ENCODE data around the gene C1QTNF3. TPM values are rescaled to one million over a fixed set of nuclear protein-coding genes. Genes with fewer than 3 reads are reported as not detected.
A peak's percentile ranks its signal among the peaks of the same experiment; 100 is the strongest.
"Not testable (repeated sequence)": the region's sequence is repeated elsewhere in the genome, so short reads cannot be mapped to it uniquely, and the experiment has no call there.

Gene C1QTNF3
- total RNA-seq, 1 experiment from 2014 or later: 0.21 TPM

DNA sequence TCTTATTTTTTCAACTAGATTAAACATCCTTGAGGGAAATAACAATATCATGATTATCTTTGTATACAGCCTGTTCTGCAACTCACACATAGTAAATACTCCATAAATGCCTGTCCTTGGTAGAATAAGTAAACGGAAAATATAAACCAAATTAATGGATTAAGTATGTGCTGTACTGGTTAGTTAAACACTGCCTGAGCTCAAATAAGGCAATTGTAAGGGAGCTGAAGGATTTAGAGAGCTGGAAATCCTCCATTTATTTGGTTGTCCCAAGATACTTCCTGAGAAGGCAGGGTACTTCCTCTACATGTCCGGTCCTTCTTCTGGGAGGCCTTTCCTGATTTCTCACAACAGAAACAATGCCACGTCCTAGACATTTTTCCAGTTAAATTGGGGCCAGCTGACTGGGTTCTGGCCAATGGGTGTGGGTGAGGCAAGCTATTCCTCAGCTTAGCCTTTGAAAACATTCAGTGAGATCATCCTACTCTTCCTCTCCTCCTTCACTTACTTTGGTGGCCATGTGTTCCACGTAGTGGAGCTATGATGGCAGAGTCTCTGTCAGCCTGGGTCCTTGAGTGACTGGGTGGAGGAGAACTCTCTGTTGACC lies 8.5 kb upstream of the C1QTNF3 start:
- no peak for DNase-seq (ENCODE audit: low read depth)

DNA sequence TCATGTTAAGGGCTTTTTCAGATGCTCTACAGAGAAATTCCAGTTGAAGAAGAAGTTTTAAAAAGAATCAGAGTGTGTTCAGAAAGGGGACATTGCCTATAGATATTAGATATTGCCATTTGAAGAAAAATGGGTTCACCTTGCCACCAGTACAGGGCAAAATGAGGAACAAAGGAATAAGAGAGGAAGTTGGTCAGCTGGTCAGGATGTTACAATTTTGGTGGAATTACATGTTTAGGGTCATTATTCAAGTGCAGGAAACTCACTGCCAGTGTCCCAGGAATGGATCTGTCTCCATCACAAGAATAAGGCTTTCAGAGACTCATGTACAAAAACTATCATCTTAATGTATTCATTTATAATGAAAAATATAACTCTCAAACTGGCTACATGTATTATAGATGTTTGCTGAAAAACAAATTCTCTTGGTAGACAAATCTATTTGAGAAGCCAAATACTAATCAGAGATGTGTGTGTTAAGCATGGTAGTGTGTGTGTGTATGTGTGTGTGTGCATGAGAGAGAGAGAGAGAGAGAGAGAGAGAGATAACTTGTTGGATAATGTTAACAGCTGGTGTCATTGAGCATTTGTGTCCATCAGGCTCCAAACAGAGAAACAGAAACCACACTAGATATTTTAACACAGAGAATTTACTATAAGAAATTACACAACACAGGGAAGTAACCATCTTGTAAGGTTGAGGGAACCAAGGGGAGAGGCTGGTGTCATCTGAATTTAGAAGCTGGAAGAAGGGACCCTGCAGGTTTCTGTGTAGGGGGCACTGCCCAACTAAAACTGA lies 5.0 kb upstream of the C1QTNF3 start:
- DNase-seq (ENCODE audit: low read depth): no peak

DNA sequence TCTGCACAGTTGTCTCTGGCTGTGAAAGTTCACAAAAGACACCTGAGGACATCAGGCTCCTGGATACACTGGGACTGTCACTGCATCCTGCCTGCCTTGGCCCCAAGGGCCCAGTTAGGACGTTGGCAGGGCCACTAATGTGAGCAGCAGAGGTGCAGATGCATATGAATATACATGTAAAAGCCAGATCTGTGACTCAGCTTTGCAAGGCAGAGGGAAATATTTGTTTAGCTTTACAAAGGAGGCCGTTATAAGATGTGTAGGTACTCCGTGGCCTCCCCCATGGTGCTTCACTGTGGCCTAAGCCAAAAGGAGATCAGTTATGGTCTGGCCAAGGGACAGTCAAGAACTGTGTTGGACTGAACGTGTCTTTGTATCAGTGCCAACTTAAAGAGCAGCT lies 4.1 kb upstream of the C1QTNF3 start:
- no peak for DNase-seq (ENCODE audit: low read depth)

DNA sequence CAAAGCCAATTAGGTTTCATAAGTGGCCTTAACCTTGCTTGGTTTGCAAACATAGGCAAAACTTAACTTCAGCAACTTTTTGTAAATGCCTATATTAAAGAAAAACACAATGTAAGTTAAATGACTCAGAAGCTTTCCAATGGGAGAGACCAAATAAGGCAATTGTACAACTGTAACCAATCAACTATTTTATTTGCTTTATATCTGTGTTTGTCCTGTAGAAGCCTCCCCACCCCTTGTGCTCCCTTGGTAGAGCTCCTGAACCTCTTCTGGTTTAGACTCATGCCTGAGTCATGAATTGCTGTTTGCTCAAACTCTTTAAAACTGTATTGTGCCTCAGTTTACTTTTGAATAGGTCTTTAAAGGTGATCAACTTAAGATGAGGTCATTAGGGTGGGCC lies 3.0 kb upstream of the C1QTNF3 start:
- DNase-seq (ENCODE audit: low read depth): peak; percentile 56

DNA sequence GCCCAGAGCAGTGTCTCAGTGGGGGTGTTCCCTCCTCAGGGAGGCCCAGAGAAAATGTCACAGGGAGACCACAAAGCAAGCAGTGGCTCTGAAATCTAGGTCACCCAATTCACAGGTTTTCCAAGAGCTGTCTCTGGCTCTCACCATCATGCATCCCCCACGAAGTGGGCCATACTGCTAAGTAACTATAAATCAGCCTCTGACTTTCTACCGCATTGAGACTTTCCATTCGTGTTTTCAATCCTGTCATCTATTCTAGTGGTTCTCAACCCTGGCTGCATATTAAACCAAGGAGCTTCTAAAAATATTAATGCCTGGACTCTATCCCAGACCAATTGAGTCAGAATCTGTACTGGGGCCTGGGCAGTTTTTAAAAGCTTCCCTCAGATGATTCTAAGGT lies 2.0 kb upstream of the C1QTNF3 start:
- DNase-seq (ENCODE audit: low read depth): no peak

DNA sequence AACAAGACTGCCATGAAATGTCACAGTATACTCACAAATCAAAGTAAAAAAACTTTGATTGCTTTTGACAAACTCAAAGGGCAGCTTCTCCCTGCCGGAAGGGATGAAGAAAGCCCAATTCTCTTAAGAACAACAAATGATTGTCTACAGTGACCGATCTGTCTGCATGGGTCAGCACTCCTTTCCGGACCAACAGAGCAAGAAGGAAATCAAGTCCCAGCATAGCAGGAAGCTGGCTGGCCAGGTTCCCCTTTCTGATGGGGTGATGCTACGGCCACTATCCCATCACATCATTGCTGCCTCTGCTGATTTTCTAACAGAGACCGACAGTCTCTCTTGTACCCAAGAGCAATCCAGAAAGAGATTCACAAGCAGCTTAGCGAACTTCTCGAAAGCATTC lies 692 bp downstream of the C1QTNF3 start:
- no peak for DNase-seq (ENCODE audit: low read depth)

DNA sequence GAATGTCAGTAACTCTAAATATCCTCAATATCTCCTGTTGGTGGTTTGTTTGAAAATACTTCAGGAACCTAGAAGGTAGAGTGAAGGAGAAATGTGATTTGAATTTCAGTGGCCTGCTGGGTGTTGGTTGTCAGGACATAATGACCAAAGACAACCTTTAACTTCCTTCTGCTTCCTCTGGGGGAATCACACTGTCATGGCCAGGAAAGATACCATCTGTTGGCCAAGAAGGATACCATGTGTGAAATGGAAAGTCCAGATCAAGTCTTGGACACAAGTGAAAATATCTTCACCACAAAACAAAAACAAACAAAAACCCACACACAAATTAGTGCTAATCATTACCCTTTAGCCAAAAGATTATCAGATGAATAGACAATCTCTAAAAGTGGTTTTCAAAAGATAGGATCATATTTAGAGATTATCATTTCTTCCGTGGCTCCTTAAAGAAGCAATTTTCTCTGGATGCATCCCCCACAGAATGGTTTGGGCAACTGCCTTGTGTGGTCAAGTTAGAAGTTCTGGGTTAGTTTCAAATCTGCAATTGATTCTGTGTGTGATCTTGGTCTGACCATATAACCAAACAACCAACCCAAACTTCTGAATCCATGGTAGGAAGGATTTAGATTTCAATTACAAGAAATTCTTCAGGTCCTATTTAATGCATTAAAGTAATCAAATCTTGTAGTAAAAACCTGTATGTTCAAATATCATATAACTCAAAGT lies 1.6 kb downstream of the C1QTNF3 start:
- DNase-seq (ENCODE audit: low read depth): no peak

DNA sequence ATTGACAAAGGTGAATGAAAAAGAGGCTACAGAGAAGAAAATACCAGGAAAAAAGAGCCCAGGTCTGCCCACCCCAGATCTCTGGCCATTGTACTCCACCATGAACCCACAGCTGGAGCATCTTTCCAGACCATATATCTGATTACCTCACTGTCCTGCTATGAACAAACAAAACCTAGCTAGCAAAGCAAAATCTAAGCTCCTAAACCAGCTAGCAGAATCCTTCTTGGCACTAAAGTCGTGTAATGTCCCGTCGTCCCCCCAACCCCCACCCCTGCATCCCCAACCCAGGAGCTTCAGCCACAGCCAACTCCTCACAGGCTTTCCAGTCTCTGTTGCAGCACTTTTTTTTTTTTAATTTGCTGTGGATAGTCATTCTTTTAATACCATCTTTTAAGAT lies 2.5 kb downstream of the C1QTNF3 start:
- DNase-seq (ENCODE audit: low read depth): no peak

DNA sequence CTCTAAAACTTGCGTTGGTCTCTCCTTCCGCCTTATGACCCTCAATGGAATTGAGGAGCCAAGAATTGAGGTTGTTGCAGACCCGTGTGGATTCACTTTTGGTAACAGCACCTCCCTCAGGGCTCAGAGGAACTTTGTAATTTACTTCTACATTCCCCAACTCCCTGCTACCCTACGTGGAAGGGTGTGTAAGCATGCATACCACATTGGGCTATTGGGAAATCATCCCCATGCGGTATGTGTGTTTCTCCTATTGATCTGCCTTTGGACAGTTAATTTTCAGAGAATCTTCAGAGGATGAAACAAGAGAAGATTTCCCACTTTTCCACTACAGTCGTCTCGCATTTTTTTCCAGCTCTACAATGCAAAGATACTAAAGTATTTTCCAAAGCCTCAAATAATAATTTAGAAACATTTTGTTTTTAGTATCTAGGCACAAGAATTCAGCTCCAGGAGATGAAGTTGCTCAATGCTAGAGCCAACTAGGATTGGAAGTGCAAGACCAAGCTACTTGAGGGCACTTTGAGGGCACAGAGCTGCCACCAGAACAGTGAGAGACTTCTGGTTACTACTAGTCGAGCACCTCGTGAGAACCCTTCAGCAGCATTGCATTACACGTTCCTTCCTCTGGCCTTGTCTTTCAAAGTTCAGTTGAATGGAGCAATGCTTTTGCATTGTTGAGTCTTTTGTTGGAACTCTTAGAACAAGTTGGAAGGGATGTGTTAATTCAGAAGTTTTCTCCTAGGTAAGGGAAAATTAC lies 3.4 kb downstream of the C1QTNF3 start:
- DNase-seq (ENCODE audit: low read depth): no peak

DNA sequence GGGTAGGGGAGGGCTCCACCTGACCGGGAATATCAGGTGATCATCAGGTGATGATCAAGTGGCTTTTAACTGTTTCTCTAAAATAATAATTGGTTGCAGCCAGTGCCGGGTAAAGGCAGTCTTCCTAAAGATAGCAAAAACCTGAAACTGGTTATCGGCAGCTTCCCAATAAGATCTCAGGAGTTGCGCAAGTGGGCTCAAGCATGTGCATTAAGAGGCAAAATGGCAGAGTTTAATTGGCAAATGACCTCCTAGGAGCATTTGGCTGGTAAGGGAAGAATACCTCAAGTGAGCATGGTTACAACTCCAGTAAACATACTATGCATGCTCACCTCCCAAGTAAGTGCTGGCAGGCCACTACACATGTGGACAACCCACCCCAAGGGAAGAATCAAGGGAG lies 4.2 kb downstream of the C1QTNF3 start:
- no peak for DNase-seq (ENCODE audit: low read depth)

DNA sequence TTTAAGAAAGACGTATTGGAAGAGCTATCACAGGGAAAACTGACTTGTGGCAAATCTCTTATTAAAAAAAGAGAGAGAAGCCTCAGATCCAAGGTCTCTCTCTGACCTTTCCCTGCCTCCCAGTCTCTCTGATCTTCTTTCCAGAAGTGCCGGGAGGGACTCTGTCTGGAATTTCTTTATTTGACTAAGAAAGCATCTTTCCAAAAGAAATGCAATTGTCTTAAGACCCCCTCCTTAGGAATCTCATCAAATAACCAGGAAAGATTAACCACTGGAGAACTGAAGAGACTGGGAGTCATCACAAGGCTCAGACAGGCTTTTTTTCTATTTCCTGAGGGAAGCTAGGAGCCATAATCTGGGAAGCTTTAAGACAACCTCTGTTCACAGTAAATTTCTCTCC lies 4.6 kb downstream of the C1QTNF3 start:
- DNase-seq (ENCODE audit: low read depth): no peak

DNA sequence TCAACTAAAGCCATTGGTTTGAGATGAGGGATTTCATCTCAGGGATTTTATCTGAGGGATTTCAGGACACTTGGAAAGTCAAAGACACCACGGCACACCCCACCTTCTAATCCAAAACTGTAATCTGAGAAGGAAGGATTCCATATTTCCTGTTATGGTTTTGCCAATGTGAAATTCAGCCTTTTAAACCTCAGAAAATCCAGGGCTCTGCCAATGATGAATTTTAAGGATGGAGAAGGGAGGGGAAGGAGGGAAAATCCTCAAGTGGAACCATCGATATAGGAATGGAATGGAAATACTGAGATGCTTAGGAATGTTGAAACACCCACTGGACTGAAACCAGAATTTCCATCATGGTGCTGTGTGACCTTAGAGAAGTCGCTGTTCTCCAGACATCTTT lies 5.3 kb downstream of the C1QTNF3 start:
- no peak for DNase-seq (ENCODE audit: low read depth)

DNA sequence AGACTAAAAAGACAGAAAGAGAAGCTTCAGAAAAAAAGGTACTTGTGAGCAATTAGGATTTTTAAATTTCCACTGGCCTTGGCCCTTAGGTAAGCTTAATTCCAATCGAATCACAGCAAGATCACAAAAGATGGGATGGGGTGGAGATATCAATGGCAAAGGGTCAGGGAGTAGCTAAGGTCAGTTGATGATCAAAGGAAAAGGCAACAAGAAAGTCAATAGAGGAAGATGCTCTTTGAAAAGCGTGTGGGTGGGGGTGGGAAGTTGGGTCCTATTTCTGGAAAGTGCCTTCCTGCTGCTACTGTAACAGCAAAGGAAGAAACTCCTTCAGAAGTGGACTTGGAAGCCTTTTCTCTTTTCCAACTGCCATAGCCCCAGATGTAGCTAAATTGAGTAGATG lies 7.3 kb downstream of the C1QTNF3 start:
- DNase-seq (ENCODE audit: low read depth): no peak

DNA sequence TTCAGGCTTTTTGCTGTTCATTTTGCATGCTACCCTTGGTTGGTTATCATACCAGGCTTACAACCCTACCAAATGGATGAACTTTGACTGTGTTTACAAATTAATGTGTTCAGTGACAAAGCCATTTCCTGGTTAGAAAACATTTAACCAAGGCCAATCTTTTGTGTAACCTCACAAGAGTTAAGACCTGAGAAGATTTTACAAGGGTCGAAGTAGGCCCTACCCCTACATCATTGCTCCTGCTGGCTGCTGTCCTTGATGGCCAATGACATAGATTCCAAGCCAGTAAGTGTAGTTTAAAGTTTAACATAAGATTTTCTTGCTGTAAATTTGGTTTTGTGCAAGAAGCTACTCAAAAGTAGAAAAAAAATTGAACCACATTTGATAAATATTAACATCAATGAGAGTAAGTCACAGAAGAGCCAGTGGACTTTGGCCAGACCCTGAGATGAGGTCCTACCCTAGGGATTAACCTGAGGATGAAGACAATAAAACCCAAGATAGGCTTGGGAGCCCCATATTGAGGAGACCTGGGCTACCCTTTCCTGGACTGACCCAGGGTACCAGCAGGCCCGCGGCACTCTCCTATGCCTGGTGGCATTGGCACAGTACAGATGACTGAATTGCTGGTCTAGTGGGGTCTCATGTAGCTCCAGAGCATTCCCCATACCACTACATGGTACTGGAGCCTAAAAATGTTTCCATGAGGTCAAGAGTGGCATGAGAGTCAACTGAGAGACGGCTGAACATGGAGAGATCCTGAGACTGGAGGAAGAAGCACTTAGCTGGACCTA lies 8.3 kb downstream of the C1QTNF3 start:
- DNase-seq (ENCODE audit: low read depth): no peak

DNA sequence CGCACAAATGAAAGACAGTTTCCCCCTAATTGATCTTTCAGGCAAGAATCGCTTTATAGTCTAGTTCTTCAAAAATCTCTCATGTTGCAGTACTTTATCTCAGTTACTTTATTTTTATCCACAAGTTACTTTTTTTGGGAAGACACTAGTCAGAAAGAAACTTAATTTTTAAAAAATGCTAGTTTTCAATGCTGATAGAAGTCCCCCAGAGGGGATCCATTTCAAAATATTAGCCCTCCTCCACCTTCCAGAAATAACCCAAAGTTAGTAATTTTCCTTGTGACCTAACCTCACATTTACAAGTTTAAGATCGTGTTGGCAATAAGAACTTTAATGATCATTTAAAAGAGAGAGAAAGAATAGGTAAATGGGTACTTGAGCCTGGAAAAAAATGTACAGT lies 11.0 kb downstream of the C1QTNF3 start:
- no peak for DNase-seq (ENCODE audit: low read depth)

DNA sequence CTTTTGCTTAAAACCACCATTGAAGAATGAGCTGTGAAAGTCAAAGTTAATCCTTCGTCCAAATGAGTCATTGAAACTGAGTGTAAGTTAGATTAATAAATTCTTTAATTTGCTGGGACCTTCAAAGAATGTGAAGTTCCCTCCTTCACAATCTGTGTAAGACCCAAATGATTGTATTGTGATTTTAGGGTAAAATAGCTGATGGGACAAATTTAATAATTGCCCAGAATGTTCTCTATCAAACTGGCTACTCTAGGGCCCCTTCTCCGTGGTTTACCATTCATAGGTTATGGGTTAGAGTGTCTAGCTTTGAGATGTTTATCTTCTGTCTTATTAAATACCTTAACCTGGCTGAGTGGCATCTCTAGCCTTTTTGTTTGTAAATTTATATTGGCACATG lies 11.9 kb downstream of the C1QTNF3 start:
- DNase-seq (ENCODE audit: low read depth): no peak

DNA sequence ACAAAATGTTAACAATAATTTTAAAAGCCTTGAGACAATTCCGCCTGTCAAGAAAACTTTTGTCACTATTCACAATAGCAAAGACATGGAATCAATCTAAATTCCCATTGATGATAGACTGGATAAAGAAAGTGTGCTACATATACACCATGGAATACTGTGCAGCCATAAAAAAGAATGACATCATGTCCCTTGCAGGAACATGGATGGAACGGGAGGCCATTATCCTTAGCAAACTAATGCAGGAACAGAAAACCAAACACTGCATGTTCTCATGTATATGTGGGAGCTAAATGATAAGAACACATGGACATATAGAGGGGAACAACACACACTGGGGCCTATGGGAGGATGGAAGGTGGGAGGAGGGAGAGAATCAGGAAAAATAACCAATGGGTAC lies 12.4 kb downstream of the C1QTNF3 start:
- not testable (repeated sequence) for DNase-seq (ENCODE audit: low read depth)

DNA sequence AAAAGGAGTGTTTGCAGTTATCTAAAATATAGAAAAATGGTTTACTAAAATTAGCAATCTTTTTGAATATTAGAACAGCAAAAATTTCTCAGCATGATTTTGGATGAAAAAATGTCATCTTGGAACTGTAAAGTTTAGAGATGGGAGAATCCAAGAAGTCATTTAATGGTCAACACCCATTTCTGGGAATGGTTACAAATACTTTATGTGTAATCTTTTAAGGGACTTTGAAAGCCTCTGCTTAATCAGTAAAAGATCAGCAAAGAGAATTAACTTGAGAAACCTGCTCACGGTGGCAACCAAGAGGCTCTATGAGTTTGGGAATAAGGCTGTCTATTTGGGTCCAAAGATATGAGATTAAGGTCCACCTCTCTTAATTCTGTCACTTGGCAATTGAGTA lies 13.0 kb downstream of the C1QTNF3 start:
- no peak for DNase-seq (ENCODE audit: low read depth)

DNA sequence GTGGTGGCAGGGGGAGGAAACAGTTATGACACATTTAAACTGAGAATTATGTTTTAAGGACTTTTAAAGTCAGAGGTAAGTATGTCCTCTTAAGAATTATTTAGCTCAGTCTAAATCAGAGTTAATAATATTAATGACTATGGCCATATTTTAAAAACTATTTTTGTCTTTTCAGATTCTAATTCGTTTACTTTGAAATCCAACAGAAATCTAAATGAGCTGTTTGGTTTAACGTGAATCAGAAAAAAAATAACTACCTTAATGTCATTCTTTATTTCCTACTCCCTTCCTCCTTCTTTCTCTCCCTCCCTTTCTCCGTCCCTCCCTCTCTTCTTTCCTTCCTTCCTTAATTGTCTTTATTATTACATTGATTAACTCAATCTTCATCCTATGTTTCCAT lies 14.7 kb downstream of the C1QTNF3 start:
- DNase-seq (ENCODE audit: low read depth): no peak

DNA sequence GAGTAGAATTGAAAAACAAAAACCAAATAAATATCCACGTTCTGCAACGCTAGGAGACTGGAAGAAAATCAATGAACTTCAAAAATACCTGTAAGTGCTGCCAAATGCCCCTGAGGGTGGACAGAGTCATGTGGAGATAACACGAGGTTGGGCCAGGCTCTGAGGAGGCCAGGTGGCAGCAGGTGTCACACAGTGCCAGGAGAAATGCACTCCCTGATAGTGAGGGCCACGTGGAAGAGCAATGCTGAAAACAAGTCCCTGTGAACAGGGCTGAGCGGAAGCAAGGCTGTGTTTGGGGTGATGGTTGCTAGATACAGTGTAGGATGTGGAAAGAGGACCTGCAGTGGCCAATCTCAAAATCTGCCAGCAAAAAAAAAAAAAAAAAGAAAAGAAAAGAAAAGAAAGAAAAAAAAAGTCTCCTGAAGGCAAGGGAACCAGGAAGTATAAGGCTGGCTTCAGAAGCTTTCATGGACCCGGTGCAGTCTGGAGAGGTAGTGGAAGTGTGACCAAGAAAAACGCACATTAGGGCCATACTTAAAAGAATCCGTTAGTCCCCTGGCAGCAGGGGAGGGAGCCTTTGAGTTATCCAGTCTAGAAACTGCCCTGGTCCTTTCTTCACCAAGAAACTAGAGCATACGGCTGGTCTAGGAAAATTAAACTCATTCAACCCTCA lies 16.8 kb downstream of the C1QTNF3 start:
- DNase-seq (ENCODE audit: low read depth): no peak
